Measurements from ENCODE around the gene DTX1.

Gene DTX1

GRCh38 chr12:113061061-113061694, 4.6 kb downstream of the DTX1 start:
- no peak for TF ChIP-seq GATA2 (IDR thresholded peaks at IDR 0.05; ENCODE audit: low read depth, low read length)
- TF ChIP-seq GATA3 (IDR thresholded peaks at IDR 0.05; ENCODE audit: low read depth, low read length), result no peak

GRCh38 chr12:113062502-113063395, 6.2 kb downstream of the DTX1 start:
- TF ChIP-seq GATA2 (IDR thresholded peaks at IDR 0.05; ENCODE audit: low read depth, low read length) (no peak), GATA3 (IDR thresholded peaks at IDR 0.05; ENCODE audit: low read depth, low read length) (no peak)

DNA sequence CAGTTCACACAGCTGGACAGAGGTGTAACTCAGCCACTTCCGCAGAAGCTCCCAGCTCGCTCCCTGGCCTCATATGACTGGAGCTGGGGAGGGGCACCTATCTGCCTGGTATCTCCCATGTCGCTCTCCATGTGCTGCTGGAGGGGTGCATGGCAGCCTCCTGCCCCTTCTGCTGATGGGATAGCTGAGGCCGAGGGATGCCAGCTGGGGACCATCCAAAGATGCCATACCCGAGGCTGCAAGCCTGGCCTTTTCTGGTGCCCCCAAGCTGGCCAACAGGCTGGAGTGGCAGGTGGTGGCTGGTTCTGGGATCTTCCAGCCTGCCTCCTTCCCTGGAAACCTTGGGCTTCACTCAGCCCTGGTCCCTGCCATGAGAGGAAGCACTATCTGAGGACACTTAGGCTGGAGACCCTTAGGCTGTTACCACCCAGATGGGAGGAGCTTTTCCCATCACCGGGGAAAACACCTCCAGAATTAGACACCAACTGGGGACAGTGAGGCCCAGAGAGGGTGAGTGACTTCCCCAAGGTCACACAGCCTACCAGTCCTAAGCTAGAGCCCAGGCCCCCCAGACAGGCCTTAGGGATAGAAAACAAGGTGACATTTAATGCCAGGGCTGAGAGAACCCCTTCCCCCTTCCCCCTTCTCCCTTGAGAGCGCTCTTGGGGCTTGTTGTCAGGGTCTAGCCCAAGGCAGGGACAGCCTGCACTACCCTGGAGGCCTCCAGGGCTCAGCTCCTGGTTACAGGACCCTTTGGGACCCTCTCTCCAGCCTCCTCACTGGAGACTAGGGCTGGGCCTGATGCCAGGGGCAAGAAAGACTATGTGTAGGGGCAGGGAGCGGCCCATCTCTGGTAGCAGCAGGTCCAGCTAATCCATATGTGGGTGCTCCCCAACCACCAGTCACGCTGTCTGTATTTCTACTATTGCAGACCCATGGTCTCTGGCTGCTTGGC, 7.1 kb downstream of the DTX1 start:
- TF ChIP-seq GATA2 (IDR thresholded peaks at IDR 0.05; ENCODE audit: low read depth, low read length) (no peak), GATA3 (IDR thresholded peaks at IDR 0.05; ENCODE audit: low read depth, low read length) (no peak)

- TF ChIP-seq GATA2 (IDR thresholded peaks at IDR 0.05; ENCODE audit: low read depth, low read length) (no peak), GATA3 (IDR thresholded peaks at IDR 0.05; ENCODE audit: low read depth, low read length) (no peak)
These were observed 8.0 kb downstream of the DTX1 start for GRCh38 chr12:113064395-113065125.

DNA sequence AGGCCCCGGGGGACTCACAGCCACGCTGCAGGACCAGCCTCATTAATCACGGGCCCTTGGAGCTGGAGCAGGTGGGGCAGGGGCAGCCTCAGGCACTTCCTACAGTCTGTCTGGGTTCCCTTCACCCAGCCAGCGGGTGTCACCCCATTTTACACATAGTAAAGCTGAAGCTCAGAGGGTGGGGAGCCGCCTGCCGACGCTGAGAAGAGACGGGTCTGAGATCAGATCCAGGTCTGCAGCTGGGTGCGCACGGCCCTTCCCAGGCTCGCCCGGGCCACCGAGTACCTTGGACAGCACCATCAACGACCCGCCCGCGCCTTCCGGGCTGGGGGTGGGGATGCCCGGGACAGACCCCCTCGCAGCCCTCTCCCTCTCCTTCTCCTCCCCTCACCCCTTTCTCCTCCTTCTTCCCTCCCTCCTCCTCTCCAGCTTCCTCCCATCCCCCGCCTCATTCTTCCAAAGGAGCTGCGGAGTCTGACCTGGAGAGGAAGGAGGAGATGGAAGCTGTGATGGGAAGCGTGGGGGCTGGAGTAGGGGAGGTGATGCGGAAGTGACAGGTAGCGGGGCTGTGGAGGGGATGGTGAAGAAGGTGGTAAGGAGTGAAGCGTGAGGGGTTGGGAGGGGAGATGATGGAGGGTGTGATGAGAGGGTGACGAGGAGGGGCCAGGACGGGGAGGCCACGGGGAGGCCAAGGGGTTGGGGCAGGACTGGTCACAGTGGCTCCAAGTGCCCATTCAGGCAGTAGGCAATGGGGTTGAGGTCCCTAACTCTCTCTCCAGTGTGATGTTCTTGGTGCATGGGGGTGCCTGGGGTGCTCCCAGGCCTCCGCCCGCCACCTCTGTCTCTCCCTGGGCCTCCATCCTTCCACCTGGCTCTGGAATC, 8.8 kb downstream of the DTX1 start:
- TF ChIP-seq GATA2 (IDR thresholded peaks at IDR 0.05; ENCODE audit: low read depth, low read length) (no peak), GATA3 (IDR thresholded peaks at IDR 0.05; ENCODE audit: low read depth, low read length) (no peak)

DNA sequence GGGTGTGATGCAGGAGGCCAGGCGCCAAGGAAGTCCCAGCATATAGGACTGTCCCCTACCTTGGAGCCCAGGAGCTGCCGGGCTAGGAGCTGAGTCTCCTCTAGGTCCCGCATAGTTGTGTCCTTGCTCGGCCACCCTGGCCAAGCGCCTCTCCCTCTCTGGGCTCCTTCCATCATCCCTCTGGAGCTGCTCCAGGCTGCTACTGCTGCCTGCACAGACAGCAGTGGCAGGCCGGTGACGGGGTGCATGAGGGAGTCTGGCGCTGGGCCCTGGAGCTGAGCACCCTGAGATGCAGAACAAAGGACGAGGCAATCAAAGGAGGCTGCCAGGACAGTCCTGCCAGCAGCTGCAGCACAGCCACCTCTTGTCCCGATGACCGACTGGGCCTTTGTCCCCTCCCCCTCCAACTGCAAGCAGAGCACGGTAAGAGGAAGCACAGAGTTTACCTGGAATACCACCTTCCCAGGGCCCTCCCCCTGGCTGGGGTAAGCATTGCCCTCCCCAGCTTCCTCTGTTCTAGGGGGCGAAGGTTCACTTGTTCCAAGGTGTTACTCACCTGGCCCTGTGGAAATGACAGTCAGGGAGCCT, 10.4 kb downstream of the DTX1 start:
- TF ChIP-seq GATA3 (IDR thresholded peaks at IDR 0.05; ENCODE audit: low read depth, low read length) (no peak), GATA2 (IDR thresholded peaks at IDR 0.05; ENCODE audit: low read depth, low read length) (no peak)

GRCh38 chr12:113067987-113068935, 11.7 kb downstream of the DTX1 start:
- TF ChIP-seq GATA2 (IDR thresholded peaks at IDR 0.05; ENCODE audit: low read depth, low read length) (no peak), GATA3 (IDR thresholded peaks at IDR 0.05; ENCODE audit: low read depth, low read length) (no peak)

DNA sequence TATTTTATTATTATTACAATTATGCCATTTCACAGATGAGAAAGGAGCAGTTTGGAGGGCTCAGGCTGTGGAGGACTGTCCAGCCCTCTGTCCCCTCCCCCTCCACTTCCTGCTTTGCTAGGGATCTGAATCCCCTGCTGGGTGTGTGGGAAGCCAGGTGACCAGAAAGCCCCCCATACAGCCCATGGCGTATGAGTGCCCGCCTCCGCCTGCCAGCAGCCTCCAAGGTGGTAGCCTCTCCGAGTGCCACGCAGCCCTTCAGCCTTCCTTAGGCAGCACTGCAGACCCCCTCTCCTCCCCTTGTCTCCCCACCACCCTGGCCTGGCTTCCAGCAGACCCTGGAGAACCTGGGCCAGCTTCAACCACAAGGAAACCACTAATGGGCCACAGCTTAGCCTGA, 12.6 kb downstream of the DTX1 start:
- TF ChIP-seq GATA3 (IDR thresholded peaks at IDR 0.05; ENCODE audit: low read depth, low read length) (no peak), GATA2 (IDR thresholded peaks at IDR 0.05; ENCODE audit: low read depth, low read length) (no peak)

- TF ChIP-seq GATA2 (IDR thresholded peaks at IDR 0.05; ENCODE audit: low read depth, low read length) (no peak), GATA3 (IDR thresholded peaks at IDR 0.05; ENCODE audit: low read depth, low read length) (no peak)
These were observed 13.2 kb downstream of the DTX1 start for GRCh38 chr12:113069751-113070116.

- no peak for TF ChIP-seq GATA2 (IDR thresholded peaks at IDR 0.05; ENCODE audit: low read depth, low read length)
- no peak for TF ChIP-seq GATA3 (IDR thresholded peaks at IDR 0.05; ENCODE audit: low read depth, low read length)
These were observed 13.8 kb downstream of the DTX1 start for GRCh38 chr12:113070117-113070906.

Measured in SH-SY5Y (cell line).